LNCAP (cell line): Measurements from ENCODE around the gene GOSR2.

Experiments
- TF ChIP-seq, protein P1 (sequence below): fragments of 450-650 bp; IDR thresholded peaks from 2 replicates; pipeline ENCODE4 v1.5.1; 2017; ENCODE audit warnings: mild to moderate bottlenecking

Gene GOSR2

DNA sequence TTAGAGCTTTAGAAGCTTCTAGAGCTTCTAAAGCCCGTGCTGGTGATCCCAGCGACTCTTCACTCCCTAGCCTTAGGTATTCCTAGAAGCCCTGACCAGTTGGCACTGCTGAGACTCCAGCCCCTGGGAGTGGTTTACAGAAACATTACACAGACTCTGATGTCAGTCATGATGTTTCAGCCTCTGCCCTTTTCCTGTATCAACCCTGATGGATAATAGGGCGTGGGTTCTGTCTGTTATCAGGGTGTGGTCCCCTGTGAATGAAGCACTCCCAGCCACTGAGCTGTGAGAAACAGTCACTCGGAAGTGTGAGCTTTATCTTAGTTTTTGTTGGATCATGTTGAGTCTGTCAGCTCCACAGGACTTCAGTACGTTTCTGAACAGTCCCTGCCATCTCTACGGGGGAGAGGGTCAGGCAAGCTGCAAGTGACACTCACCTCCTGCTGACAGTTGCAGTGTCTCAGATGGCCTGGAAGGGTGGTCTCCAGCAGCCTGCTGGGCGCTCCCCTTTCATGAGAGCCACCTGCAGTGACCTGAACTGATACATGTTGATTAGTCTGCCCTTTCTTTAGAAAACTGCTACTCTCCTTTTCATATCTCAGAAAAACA, 12.8 kb downstream of the GOSR2 start:
- TF ChIP-seq, protein P1, sequence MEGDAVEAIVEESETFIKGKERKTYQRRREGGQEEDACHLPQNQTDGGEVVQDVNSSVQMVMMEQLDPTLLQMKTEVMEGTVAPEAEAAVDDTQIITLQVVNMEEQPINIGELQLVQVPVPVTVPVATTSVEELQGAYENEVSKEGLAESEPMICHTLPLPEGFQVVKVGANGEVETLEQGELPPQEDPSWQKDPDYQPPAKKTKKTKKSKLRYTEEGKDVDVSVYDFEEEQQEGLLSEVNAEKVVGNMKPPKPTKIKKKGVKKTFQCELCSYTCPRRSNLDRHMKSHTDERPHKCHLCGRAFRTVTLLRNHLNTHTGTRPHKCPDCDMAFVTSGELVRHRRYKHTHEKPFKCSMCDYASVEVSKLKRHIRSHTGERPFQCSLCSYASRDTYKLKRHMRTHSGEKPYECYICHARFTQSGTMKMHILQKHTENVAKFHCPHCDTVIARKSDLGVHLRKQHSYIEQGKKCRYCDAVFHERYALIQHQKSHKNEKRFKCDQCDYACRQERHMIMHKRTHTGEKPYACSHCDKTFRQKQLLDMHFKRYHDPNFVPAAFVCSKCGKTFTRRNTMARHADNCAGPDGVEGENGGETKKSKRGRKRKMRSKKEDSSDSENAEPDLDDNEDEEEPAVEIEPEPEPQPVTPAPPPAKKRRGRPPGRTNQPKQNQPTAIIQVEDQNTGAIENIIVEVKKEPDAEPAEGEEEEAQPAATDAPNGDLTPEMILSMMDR, result no peak

- TF ChIP-seq, protein P1, result peak; percentile 89
These were observed 17.9 kb downstream of the GOSR2 start for GRCh38 chr17:46940692-46941404.

DNA sequence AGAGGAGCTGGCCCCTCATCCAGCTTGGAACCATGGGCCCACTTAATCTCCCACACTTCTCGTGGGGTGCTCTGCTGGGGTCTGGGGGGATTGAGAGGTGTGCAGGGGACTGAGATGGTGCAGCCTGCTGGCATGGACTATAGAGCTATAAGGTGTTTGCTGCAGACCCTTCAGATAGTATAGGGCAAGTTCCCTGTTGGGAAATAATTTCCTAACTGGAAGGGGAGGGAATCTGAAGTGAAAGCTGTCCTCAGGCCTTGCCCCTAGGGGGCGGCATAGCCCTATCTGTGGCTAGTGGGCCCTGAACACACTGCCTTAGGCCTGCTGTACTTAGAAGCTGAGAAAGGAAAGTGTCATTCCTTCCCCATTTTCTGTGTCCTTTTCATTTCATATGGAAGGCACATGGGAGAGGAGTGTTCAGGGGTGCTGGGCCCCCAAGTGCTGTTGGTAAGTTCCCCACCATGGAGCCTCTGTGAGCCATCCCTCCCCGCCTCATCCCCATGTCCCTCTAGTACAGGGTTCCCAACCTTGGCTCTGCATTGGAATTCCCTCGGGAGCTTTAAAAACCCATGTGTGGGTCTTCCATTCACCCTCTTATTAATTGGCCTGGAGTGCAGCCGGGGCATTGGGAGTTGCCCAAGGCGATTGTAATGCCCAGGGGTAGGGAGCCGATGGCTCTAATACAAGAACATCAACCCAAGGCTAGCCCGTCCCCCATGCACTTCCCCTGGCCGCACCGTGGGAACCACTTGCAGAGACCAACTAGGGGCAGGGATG, 19.7 kb downstream of the GOSR2 start:
- TF ChIP-seq, protein P1, result peak; percentile 87

GRCh38 chr17:46943218-46943500, 20.2 kb downstream of the GOSR2 start:
- TF ChIP-seq, protein P1, result no peak

GRCh38 chr17:46943501-46944393, 20.8 kb downstream of the GOSR2 start:
- TF ChIP-seq, protein P1, result no peak

- TF ChIP-seq, protein P1, result no peak
These were observed 22.0 kb downstream of the GOSR2 start for GRCh38 chr17:46944931-46945330.

GRCh38 chr17:46947216-46947615, 24.3 kb downstream of the GOSR2 start:
- TF ChIP-seq, protein P1, result no peak
